HepG2 (cell line): Measurements from ENCODE around the gene EHD1. TPM values are rescaled to one million over a fixed set of nuclear protein-coding genes. Genes with fewer than 3 reads are reported as not detected.

Experiments
- ATF7-NPFF ChIP-seq: sonication (generic); formaldehyde crosslinking; IDR thresholded peaks from 2 replicates; pipeline ENCODE4 v1.8.1; 2023; ENCODE audit warnings: mild to moderate bottlenecking, low read depth, missing genetic modification reagents, moderate library complexity
- BHLHE40 ChIP-seq: IDR thresholded peaks from 2 replicates; pipeline ENCODE4 v1.6.1; 2011; ENCODE audit warnings: low read length, improper control_type of control experiment
- CBX1 ChIP-seq: IDR thresholded peaks from one replicate; pipeline ENCODE4 v1.6.1; 2016; ENCODE audit warnings: antibody characterized with exemption, low read depth
- FOXA1 ChIP-seq, 2 experiments: fragments of 450-650 bp in 1 of 2; sonication (generic) in 1 of 2; formaldehyde crosslinking in 1 of 2; IDR thresholded peaks; 2 replicates each; pipeline versions ENCODE4 v1.4.0 to v1.6.1; 2016 to 2020; ENCODE audit warnings: missing genetic modification reagents in 1 of 2
- GTF2F1 ChIP-seq: fragments of 150-350 bp; IDR thresholded peaks from 2 replicates; pipeline ENCODE4 v1.6.1; 2014; ENCODE audit warnings: low read length
- MAF1 ChIP-seq: sonication (generic); formaldehyde crosslinking; IDR thresholded peaks from 2 replicates; pipeline ENCODE4 v1.5.0; 2020; ENCODE audit warnings: missing genetic modification reagents, borderline replicate concordance
- MAFG ChIP-seq: sonication (generic); formaldehyde crosslinking; IDR thresholded peaks from 2 replicates; pipeline ENCODE4 v1.5.1; 2020; ENCODE audit warnings: mild to moderate bottlenecking, missing genetic modification reagents
- MED13 ChIP-seq: sonication (generic); formaldehyde crosslinking; IDR thresholded peaks from 2 replicates; pipeline ENCODE4 v1.5.0; 2020; ENCODE audit warnings: missing genetic modification reagents
- MEIS2 ChIP-seq: sonication (generic); formaldehyde crosslinking; IDR thresholded peaks from 2 replicates; pipeline ENCODE4 v1.9.0; 2021; ENCODE audit warnings: mild to moderate bottlenecking, missing genetic modification reagents
- RARG ChIP-seq: sonication (generic); formaldehyde crosslinking; IDR thresholded peaks from 2 replicates; pipeline ENCODE4 v1.4.0; 2020; ENCODE audit warnings: low read depth, mild to moderate bottlenecking, missing genetic modification reagents
- SAFB2 ChIP-seq: sonication (generic); formaldehyde crosslinking; IDR thresholded peaks from 2 replicates; pipeline ENCODE4 v1.5.1; 2020; ENCODE audit warnings: missing genetic modification reagents, low read depth, mild to moderate bottlenecking, borderline replicate concordance
- SALL1 ChIP-seq: sonication (generic); formaldehyde crosslinking; IDR thresholded peaks from 2 replicates; pipeline ENCODE4 v1.8.0; 2022; ENCODE audit warnings: mild to moderate bottlenecking, missing genetic modification reagents
- SMAD9 ChIP-seq: sonication (generic); formaldehyde crosslinking; IDR thresholded peaks from 2 replicates; pipeline ENCODE4 v1.5.1; 2020; ENCODE audit warnings: mild to moderate bottlenecking, missing genetic modification reagents
- SMC3 ChIP-seq: IDR thresholded peaks from 2 replicates; pipeline ENCODE4 v1.6.1; 2011; ENCODE audit warnings: low read length, improper control_type of control experiment
- TSC22D2 ChIP-seq: sonication (generic); formaldehyde crosslinking; IDR thresholded peaks from 2 replicates; pipeline ENCODE4 v1.5.1; 2020; ENCODE audit warnings: missing genetic modification reagents, mild to moderate bottlenecking, borderline replicate concordance
- XBP1 ChIP-seq: sonication (generic); formaldehyde crosslinking; IDR thresholded peaks from 2 replicates; pipeline ENCODE4 v1.5.0; 2020; ENCODE audit warnings: missing genetic modification reagents
- YEATS4 ChIP-seq: sonication (generic); formaldehyde crosslinking; IDR thresholded peaks from 2 replicates; pipeline ENCODE4 v1.4.0; 2020; ENCODE audit warnings: missing genetic modification reagents, borderline replicate concordance
- YY1 ChIP-seq: IDR thresholded peaks from 2 replicates; pipeline ENCODE4 v1.6.1; 2011; ENCODE audit warnings: low read length, low read depth, moderate library complexity, mild to moderate bottlenecking; ENCODE audit not compliant: insufficient read depth, insufficient replicate concordance
- ZFP36L2 ChIP-seq: sonication (generic); formaldehyde crosslinking; IDR thresholded peaks from 2 replicates; pipeline ENCODE4 v1.4.0; 2020; ENCODE audit warnings: missing genetic modification reagents
- ZFP82 ChIP-seq: sonication (generic); formaldehyde crosslinking; IDR thresholded peaks from 2 replicates; pipeline ENCODE4 v1.5.1; 2020; ENCODE audit warnings: mild to moderate bottlenecking, missing genetic modification reagents, borderline replicate concordance
- ZNF382 ChIP-seq: sonication (generic); formaldehyde crosslinking; IDR thresholded peaks from 2 replicates; pipeline ENCODE4 v1.5.0; 2020; ENCODE audit warnings: missing genetic modification reagents, mild to moderate bottlenecking, borderline replicate concordance
- ZNF44 ChIP-seq: sonication (generic); formaldehyde crosslinking; IDR thresholded peaks from 2 replicates; pipeline ENCODE4 v1.5.1; 2020; ENCODE audit warnings: mild to moderate bottlenecking, missing genetic modification reagents
- ZNF501 ChIP-seq: sonication (generic); formaldehyde crosslinking; IDR thresholded peaks from 2 replicates; pipeline ENCODE4 v1.5.1; 2020; ENCODE audit warnings: mild to moderate bottlenecking, moderate library complexity, missing genetic modification reagents
- ZNF510 ChIP-seq: sonication (generic); formaldehyde crosslinking; IDR thresholded peaks from 2 replicates; pipeline ENCODE4 v1.4.0; 2020; ENCODE audit warnings: low read depth, mild to moderate bottlenecking, missing genetic modification reagents
- ZNF547 ChIP-seq: sonication (generic); formaldehyde crosslinking; IDR thresholded peaks from 2 replicates; pipeline ENCODE4 v1.5.1; 2020; ENCODE audit warnings: mild to moderate bottlenecking, missing genetic modification reagents
- ZNF549 ChIP-seq: sonication (generic); formaldehyde crosslinking; IDR thresholded peaks from 2 replicates; pipeline ENCODE4 v1.5.0; 2020; ENCODE audit warnings: missing genetic modification reagents
- ZSCAN31 ChIP-seq: sonication (generic); formaldehyde crosslinking; IDR thresholded peaks from 2 replicates; pipeline ENCODE4 v1.5.0; 2020; ENCODE audit warnings: low read depth, mild to moderate bottlenecking, missing genetic modification reagents
- polyA plus RNA-seq, 8 experiments: library from polyadenylated mRNA; depleted of rRNA in 3 of 8; stranded (reverse) in 7 of 8; unstranded in 1 of 8; fragments of >200 nt; fragmentation: Illumina TruSeq in 4 of 8; extraction: Trizol in 4 of 8; gene quantifications; 2 replicates each; pipeline versions ENCODE4 v1.2.1 to v1.2.3, GENCODE V29; 2011 to 2016; ENCODE audit warnings: low read depth in 4 of 8, missing spikeins in 1 of 8, mixed read lengths in 1 of 8; ENCODE audit not compliant: insufficient read depth in 1 of 8
- total RNA-seq, 5 experiments: library from RNA; depleted of rRNA; stranded (reverse); fragments of >200 nt; fragmentation: Illumina TruSeq; extraction: Trizol; gene quantifications; 2 replicates each; pipeline ENCODE4 v1.2.3, GENCODE V29; 2016; ENCODE audit warnings: low read depth in 1 of 5
- TF ChIP-seq, protein P1 (sequence below): sonication (generic); formaldehyde crosslinking; IDR thresholded peaks from 2 replicates; pipeline ENCODE4 v1.9.0; 2021; ENCODE audit warnings: missing genetic modification reagents, borderline replicate concordance
- TF ChIP-seq, protein P2 (sequence below): sonication (generic); formaldehyde crosslinking; IDR thresholded peaks from 2 replicates; pipeline ENCODE4 v1.4.0; 2020; ENCODE audit warnings: missing genetic modification reagents

The EHD1 gene
- total and polyA plus RNA-seq, 2 of the 13 experiments (the other 11 are each of a cell fraction or from before 2014, with no cell fraction given), result 23.6 to 26.6 TPM

DNA sequence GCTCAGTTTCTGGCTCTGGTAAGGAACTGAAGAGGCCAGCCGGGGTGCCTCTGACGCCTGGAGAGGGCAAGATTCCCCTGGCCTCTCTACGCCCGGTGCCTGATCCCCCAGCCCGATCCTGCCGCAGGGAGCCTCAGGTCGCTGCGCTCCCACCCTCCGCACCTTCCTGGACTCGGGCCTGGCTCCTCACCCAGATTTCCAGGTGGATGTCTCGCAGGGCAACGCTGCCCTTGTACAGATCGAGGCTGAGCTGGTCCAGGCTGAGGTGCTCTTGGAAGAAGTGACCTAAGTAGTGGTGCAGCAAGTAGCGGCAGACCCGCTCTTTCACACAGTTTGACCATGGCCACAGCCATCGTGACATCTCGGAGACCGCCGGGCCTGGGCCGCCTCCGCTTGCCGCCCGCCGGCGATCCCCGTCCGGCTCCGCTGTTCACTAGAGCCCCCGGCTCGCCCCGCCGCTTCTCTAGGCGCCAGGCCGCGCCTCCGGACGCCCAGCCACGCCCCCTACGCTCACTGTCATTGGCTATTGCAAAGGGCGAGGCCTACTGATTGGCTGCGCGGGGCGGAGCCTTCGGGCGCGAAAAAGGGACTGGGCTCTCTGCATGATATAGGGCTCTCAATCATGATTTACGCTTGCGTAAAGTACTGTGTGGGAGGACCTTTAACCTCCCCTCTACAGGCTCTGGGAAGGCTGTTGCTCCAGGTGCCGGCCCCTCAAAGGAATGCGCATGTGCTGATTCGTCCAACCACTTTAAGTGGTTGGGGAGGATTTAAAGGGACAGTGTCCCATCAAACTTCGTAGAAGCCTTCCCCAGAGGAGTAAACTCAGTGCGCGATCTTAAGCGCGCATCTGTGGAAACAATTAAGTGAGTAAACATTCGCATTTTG lies 38.6 kb upstream of the EHD1 start, which contains the start of gene ATG2A (continued):
- TF ChIP-seq ZFP82 (CRISPR knock-in tag) (no peak), YY1 (peak; percentile 65), CBX1 (no peak), TSC22D2 (CRISPR knock-in tag) (peak; percentile 52; the same call in 1 of the 2 replicates), MAFG (CRISPR knock-in tag) (no peak), SALL1 (peak; percentile 78; the same call in 1 of the 2 replicates), SMAD9 (CRISPR knock-in tag) (no peak), ZFP36L2 (no peak), YEATS4 (CRISPR knock-in tag) (no peak), ZNF382 (no peak), ZSCAN31 (CRISPR knock-in tag) (peak; percentile 69; the same call in 1 of the 2 replicates), FOXA1 (IDR thresholded peaks at IDR 0.05) (no peak), FOXA1 (CRISPR knock-in tag; IDR thresholded peaks at IDR 0.05) (no peak), SAFB2 (CRISPR knock-in tag) (no peak), ZNF549 (CRISPR knock-in tag) (no peak), MEIS2 (CRISPR knock-in tag) (no peak), RARG (CRISPR knock-in tag) (0 out of 2 replicates have a peak, but pooled peaks have one; percentile 23), ZNF547 (CRISPR knock-in tag) (peak; percentile 61; the same call in 1 of the 2 replicates), BHLHE40 (peak; percentile 50; the same call in 1 of the 2 replicates), GTF2F1 (no peak), ATF7-NPFF (CRISPR knock-in tag) (peak; percentile 69), MED13 (CRISPR knock-in tag) (no peak), XBP1 (CRISPR knock-in tag) (no peak), SMC3 (no peak), ZNF501 (CRISPR knock-in tag) (peak; percentile 66; the same call in 1 of the 2 replicates), ZNF44 (CRISPR knock-in tag) (peak; percentile 51; the same call in 1 of the 2 replicates), ZNF510 (CRISPR knock-in tag) (no peak), MAF1 (CRISPR knock-in tag) (no peak)
- TF ChIP-seq, protein P1, sequence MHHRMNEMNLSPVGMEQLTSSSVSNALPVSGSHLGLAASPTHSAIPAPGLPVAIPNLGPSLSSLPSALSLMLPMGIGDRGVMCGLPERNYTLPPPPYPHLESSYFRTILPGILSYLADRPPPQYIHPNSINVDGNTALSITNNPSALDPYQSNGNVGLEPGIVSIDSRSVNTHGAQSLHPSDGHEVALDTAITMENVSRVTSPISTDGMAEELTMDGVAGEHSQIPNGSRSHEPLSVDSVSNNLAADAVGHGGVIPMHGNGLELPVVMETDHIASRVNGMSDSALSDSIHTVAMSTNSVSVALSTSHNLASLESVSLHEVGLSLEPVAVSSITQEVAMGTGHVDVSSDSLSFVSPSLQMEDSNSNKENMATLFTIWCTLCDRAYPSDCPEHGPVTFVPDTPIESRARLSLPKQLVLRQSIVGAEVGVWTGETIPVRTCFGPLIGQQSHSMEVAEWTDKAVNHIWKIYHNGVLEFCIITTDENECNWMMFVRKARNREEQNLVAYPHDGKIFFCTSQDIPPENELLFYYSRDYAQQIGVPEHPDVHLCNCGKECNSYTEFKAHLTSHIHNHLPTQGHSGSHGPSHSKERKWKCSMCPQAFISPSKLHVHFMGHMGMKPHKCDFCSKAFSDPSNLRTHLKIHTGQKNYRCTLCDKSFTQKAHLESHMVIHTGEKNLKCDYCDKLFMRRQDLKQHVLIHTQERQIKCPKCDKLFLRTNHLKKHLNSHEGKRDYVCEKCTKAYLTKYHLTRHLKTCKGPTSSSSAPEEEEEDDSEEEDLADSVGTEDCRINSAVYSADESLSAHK (CRISPR knock-in tag), result no peak
- TF ChIP-seq, protein P2, sequence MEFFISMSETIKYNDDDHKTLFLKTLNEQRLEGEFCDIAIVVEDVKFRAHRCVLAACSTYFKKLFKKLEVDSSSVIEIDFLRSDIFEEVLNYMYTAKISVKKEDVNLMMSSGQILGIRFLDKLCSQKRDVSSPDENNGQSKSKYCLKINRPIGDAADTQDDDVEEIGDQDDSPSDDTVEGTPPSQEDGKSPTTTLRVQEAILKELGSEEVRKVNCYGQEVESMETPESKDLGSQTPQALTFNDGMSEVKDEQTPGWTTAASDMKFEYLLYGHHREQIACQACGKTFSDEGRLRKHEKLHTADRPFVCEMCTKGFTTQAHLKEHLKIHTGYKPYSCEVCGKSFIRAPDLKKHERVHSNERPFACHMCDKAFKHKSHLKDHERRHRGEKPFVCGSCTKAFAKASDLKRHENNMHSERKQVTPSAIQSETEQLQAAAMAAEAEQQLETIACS (CRISPR knock-in tag), result no peak
